HCT116 (cell line): ENCODE measurements around the gene NLRP12.

ENCODE experiments used
- ATF3 ChIP-seq: IDR thresholded peaks from 2 replicates; pipeline ENCODE4 v1.6.1; 2012
- CEBPB ChIP-seq: IDR thresholded peaks from 2 replicates; pipeline ENCODE4 v1.6.1; 2012; ENCODE audit warnings: low read depth
- CTCF ChIP-seq, 3 experiments: fragments of 200-600 bp in 1 of 3; sonication (generic) in 1 of 3; IDR thresholded peaks in 2 of 3; conservative IDR thresholded peaks in 1 of 3; 2 replicates each; pipeline ENCODE4 v1.5.1; 2012 to 2017; ENCODE audit warnings: low read depth in 2 of 3, low read length in 2 of 3, antibody characterized with exemption in 1 of 3, borderline replicate concordance in 1 of 3, control low read depth in 1 of 3, mild to moderate bottlenecking in 1 of 3, mixed read lengths in 1 of 3, mixed run types in 1 of 3, moderate library complexity in 1 of 3; ENCODE audit not compliant: insufficient read depth in 1 of 3
- EGR1 ChIP-seq: IDR thresholded peaks from 2 replicates; pipeline ENCODE4 v1.6.1; 2012; ENCODE audit warnings: low read depth
- JUND ChIP-seq: IDR thresholded peaks from 2 replicates; pipeline ENCODE4 v1.6.1; 2012
- POLR2AphosphoS5 ChIP-seq: IDR thresholded peaks from 2 replicates; pipeline ENCODE4 v1.6.1; 2011; ENCODE audit warnings: mild to moderate bottlenecking, low read depth, low read length, moderate library complexity
- SIN3A ChIP-seq: IDR thresholded peaks from 2 replicates; pipeline ENCODE4 v1.6.1; 2012; ENCODE audit warnings: low read depth
- SP1 ChIP-seq: IDR thresholded peaks from 2 replicates; pipeline ENCODE4 v1.6.1; 2012; ENCODE audit warnings: low read depth
- TCF7L2 ChIP-seq: IDR thresholded peaks from 2 replicates; pipeline ENCODE4 v1.7.0; 2011; ENCODE audit warnings: borderline replicate concordance, inconsistent platforms; ENCODE audit not compliant: insufficient read depth, insufficient read length; ENCODE audit errors: extremely low read depth
- YY1 ChIP-seq: IDR thresholded peaks from 2 replicates; pipeline ENCODE4 v1.6.1; 2011; ENCODE audit warnings: low read length, low read depth, moderate library complexity, mild to moderate bottlenecking; ENCODE audit not compliant: insufficient replicate concordance; ENCODE audit errors: extremely low read depth

- peak in 2 of 3 experiments; percentile 40 to 42; a peak in 4 of 6 replicates for TF ChIP-seq CTCF (IDR thresholded peaks at IDR 0.05 in 2 of 3, conservative IDR thresholded peaks at IDR 0.05 in 1 of 3; ENCODE audit: borderline replicate concordance in 1 of 3, insufficient read depth in 1 of 3, low read depth in 2 of 3, low read length in 2 of 3)
- no peak for TF ChIP-seq YY1
- TF ChIP-seq SIN3A, result no peak
- no peak for TF ChIP-seq CEBPB
- TF ChIP-seq JUND, result no peak
- no peak for TF ChIP-seq SP1
- TF ChIP-seq POLR2AphosphoS5, result no peak
- TF ChIP-seq ATF3, result no peak
- no peak for TF ChIP-seq EGR1
- no peak for TF ChIP-seq TCF7L2
Measured at GRCh38 chr19:53812335-53812734, 11.8 kb downstream of the NLRP12 start.
